MM.1S (cell line): ENCODE results near the gene LYSMD3.

Experiments used
- DNase-seq: peaks from one replicate; pipeline ENCODE4 v3.0.0-alpha.2; 2015
- H2AFZ ChIP-seq: fragments of 300-600 bp; sonication (generic); 2 replicates; pipeline ENCODE4 v1.6.0; 2016; ENCODE audit warnings: antibody characterized with exemption, low read length
- H3F3A ChIP-seq: fragments of 300-600 bp; sonication (generic); 2 replicates; pipeline ENCODE4 v1.6.1; 2016; ENCODE audit warnings: mild to moderate bottlenecking, antibody characterized with exemption, low read length, moderate library complexity, mixed read lengths; ENCODE audit not compliant: insufficient read depth
- H3K27ac ChIP-seq: fragments of 300-600 bp; sonication (generic); 2 replicates; pipeline ENCODE4 v1.5.1; 2016; ENCODE audit warnings: mild to moderate bottlenecking, low read length
- H3K27me3 ChIP-seq: fragments of 300-600 bp; sonication (generic); replicated peaks from 2 replicates; pipeline ENCODE4 v1.6.0; 2016; ENCODE audit warnings: low read length; ENCODE audit not compliant: insufficient read depth
- H3K36me3 ChIP-seq: fragments of 300-600 bp; sonication (generic); replicated peaks from 2 replicates; pipeline ENCODE4 v1.6.1; 2016; ENCODE audit warnings: mild to moderate bottlenecking, low read length, mixed read lengths; ENCODE audit not compliant: insufficient read depth
- H3K4me1 ChIP-seq: fragments of 300-600 bp; sonication (generic); 2 replicates; pipeline ENCODE4 v1.6.1; 2016; ENCODE audit warnings: low read length, mixed read lengths
- H3K4me2 ChIP-seq: fragments of 300-600 bp; sonication (generic); 2 replicates; pipeline ENCODE4 v1.6.0; 2016; ENCODE audit warnings: low read depth, low read length
- H3K4me3 ChIP-seq: fragments of 300-600 bp; sonication (generic); 2 replicates; pipeline ENCODE4 v1.5.1; 2016; ENCODE audit warnings: low read length, mixed read lengths
- H3K79me2 ChIP-seq: fragments of 300-600 bp; sonication (generic); 2 replicates; pipeline ENCODE4 v1.6.1; 2016; ENCODE audit warnings: mixed run types, low read length, mixed read lengths
- H3K9ac ChIP-seq: fragments of 300-600 bp; sonication (generic); 2 replicates; pipeline ENCODE4 v1.6.1; 2016; ENCODE audit warnings: low read length, mixed read lengths
- H3K9me2 ChIP-seq: fragments of 300-600 bp; sonication (generic); replicated peaks from 2 replicates; pipeline ENCODE4 v1.6.1; 2016; ENCODE audit warnings: mild to moderate bottlenecking, low read length, mixed read lengths; ENCODE audit not compliant: insufficient read depth
- H3K9me3 ChIP-seq: fragments of 300-600 bp; sonication (generic); replicated peaks from 2 replicates; pipeline ENCODE4 v1.6.1; 2016; ENCODE audit warnings: mild to moderate bottlenecking, low read length, mixed read lengths; ENCODE audit not compliant: insufficient read depth
- H4K20me1 ChIP-seq: fragments of 300-600 bp; sonication (generic); 2 replicates; pipeline ENCODE4 v1.6.1; 2016; ENCODE audit warnings: mild to moderate bottlenecking, low read length, moderate library complexity, mixed read lengths; ENCODE audit not compliant: insufficient read depth
- CTCF ChIP-seq: fragments of 300-600 bp; sonication (generic); IDR thresholded peaks from 2 replicates; pipeline ENCODE4 v1.5.1; 2016; ENCODE audit warnings: antibody characterized with exemption, low read length, mixed read lengths
- EZH2 ChIP-seq: fragments of 300-600 bp; sonication (generic); optimal IDR thresholded peaks from 2 replicates; pipeline ENCODE3; 2017; ENCODE audit warnings: low read depth, mild to moderate bottlenecking, antibody characterized with exemption, low read length, mixed read lengths
- EZH2phosphoT487 ChIP-seq: fragments of 300-600 bp; sonication (generic); IDR thresholded peaks from 2 replicates; pipeline ENCODE4 v1.6.1; 2018; ENCODE audit warnings: antibody characterized with exemption, low read length

Gene LYSMD3

DNA sequence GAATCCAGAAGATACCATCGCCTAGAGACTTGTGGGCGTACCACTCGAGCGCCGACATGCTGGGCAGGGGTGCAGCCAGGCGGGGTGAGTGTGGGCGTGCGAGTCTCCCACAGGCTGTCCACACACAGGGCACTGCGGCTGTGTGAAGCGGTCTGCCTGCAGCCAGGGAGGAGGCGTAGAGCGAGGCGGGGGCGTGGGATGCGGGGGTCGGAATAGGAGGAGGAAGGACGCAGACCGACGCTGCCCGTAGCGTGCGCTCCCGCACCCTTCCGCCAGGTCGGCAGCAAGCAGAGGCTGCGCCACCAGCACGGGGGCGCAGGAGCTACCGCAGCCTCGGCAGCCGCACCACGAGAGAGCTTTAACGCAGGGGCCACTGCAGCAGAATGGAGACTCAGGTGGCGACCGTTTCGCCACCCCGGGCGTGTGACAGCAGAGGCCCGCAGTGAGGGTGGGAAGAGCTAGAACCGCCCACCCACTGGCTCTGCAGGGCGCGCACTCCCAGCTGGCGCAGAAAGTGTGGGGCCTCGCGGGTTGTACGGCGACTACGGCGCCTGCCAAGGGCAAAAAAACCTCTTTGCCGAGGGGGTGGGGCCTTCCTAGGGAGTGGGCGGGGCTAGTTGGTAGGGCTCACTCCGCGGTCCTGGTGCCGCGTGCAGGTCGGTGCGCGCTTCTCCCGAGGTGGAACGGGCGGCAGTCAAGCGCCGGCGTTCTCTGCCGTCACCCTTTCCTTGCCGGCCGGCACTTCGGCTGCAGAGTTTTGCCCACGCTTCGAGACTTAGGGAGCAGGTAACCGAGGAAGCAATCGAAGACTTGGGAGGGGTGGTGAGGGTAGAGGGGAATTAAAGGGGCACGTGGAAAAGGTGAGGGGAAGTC is 54.9 kb downstream of the LYSMD3 start, which contains the start of the genes MBLAC2 and POLR3G:
Gene MBLAC2 (minus strand): TSS at position 537 of the 873 bp plus-strand sequence. CDS start 479 bp downstream, at position 58.
Gene POLR3G (plus strand): TSS at position 630 of the 873 bp plus-strand sequence. CDS start 10,704 bp downstream, outside the sequence.
- Histone ChIP-seq H4K20me1 (no peaks in the 10 kb centered on the region), H3K4me2 (peak within 1 kb of the TSS; percentile 95), H2AFZ (peak within 1 kb of the TSS; percentile 98), H3K27ac (peak within 1 kb of the TSS; percentile 74), H3K9me3 (no peaks in the 10 kb centered on the region), H3K4me3 (peak within 1 kb of the TSS; percentile 83), H3K9me2 (no peaks in the 10 kb centered on the region), H3K4me1 (peaks cover 9% of the 10 kb centered on the region; the same call in 1 of the 2 replicates), H3K9ac (peak within 1 kb of the TSS; percentile 66), H3K36me3 (no peaks in the 10 kb centered on the region), H3F3A (no peaks in the 10 kb centered on the region), H3K27me3 (no peaks in the 10 kb centered on the region), H3K79me2 (peaks cover 16% of the 10 kb centered on the region)
- TF ChIP-seq EZH2 = no peak
- peak; percentile 51 for TF ChIP-seq CTCF
- no peak for TF ChIP-seq EZH2phosphoT487
- DNase-seq = peak; percentile 93

- Histone ChIP-seq H3K9ac (peak overlapping the region; percentile 66), H3K4me3 (peak overlapping the region; percentile 83), H3K4me1 (peaks cover 9% of the 10 kb centered on the region; the same call in 1 of the 2 replicates), H3K27ac (peak overlapping the region; percentile 74), H3F3A (no peaks in the 10 kb centered on the region), H3K9me3 (no peaks in the 10 kb centered on the region), H2AFZ (peak overlapping the region; percentile 98), H3K27me3 (no peaks in the 10 kb centered on the region), H3K36me3 (no peaks in the 10 kb centered on the region), H3K4me2 (peak overlapping the region; percentile 95), H3K79me2 (peaks cover 16% of the 10 kb centered on the region), H3K9me2 (no peaks in the 10 kb centered on the region), H4K20me1 (no peaks in the 10 kb centered on the region)
- DNase-seq = peak; percentile 20
- TF ChIP-seq EZH2phosphoT487 (no peak), CTCF (no peak), EZH2 (no peak)
Measured at GRCh38 chr5:90473396-90474234, 55.8 kb downstream of the LYSMD3 start.

- Histone ChIP-seq H3K9ac (peak overlapping the region; percentile 66; the same call in 1 of the 2 replicates), H2AFZ (peak overlapping the region; percentile 98), H3F3A (no peaks in the 10 kb centered on the region), H3K4me1 (peaks cover 9% of the 10 kb centered on the region; the same call in 1 of the 2 replicates), H3K9me3 (no peaks in the 10 kb centered on the region), H3K36me3 (no peaks in the 10 kb centered on the region), H3K9me2 (no peaks in the 10 kb centered on the region), H3K27ac (no peak overlapping the region), H4K20me1 (no peaks in the 10 kb centered on the region), H3K4me2 (peak overlapping the region; percentile 95), H3K4me3 (peak overlapping the region; percentile 83), H3K27me3 (no peaks in the 10 kb centered on the region), H3K79me2 (peaks cover 16% of the 10 kb centered on the region)
- peak; percentile 12 for DNase-seq
- TF ChIP-seq EZH2 (no peak), EZH2phosphoT487 (no peak), CTCF (no peak)
Measured at GRCh38 chr5:90472783-90473395, 56.5 kb downstream of the LYSMD3 start.
